Panc1 (cell line): ENCODE data around the gene CAPRIN1. TPM values are rescaled to one million over a fixed set of nuclear protein-coding genes. Genes with fewer than 3 reads are reported as not detected.

Source experiments
- ATAC-seq: fragments of 200-7000 bp; cut with Tn5 transposase; 2 replicates; pipeline ENCODE4 v1.9.1; 2020; ENCODE audit warnings: mild to moderate bottlenecking, moderate library complexity
- BruUV-seq: library from RNA; stranded (reverse); fragments of 400-500 nt; replicated peaks from 2 replicates; lab custom pipeline; 2021; lab: Mats Ljungman, UMichigan
- CTCF ChIA-PET: fragments of 300-600 bp; sonication (Branson Sonifier 250); formaldehyde crosslinking; loops from one replicate; lab custom pipeline; 2022; ENCODE audit warnings: antibody characterized with exemption; lab: Charles Lee
- POLR2A ChIA-PET: fragments of 300-600 bp; sonication (Branson Sonifier 250); formaldehyde crosslinking; loops from one replicate; lab custom pipeline; 2022; ENCODE audit warnings: antibody characterized with exemption; lab: Charles Lee
- DNase-seq: peaks from one replicate; pipeline ENCODE4 v3.0.0-alpha.2; 2010; ENCODE audit warnings: low read depth, low spot score
- H3K27ac ChIP-seq: 2 replicates; pipeline ENCODE4 v1.5.1; 2011; ENCODE audit warnings: mild to moderate bottlenecking, low read length, inconsistent platforms
- H3K27me3 ChIP-seq: fragments of 200-500 bp; sonication (Bioruptor generic); 2 replicates; pipeline ENCODE4 v1.6.0; 2014; ENCODE audit warnings: low read length, inconsistent platforms; ENCODE audit not compliant: control insufficient read depth, insufficient read depth
- H3K36me3 ChIP-seq: fragments of 200-500 bp; sonication (Bioruptor generic); 2 replicates; pipeline ENCODE4 v1.5.1; 2014; ENCODE audit warnings: inconsistent platforms, mild to moderate bottlenecking, low read length, moderate library complexity; ENCODE audit not compliant: control insufficient read depth, insufficient read depth
- H3K4me1 ChIP-seq: 2 replicates; pipeline ENCODE4 v1.5.1; 2011; ENCODE audit warnings: inconsistent platforms, mild to moderate bottlenecking, low read length, moderate library complexity; ENCODE audit not compliant: control insufficient read depth, insufficient read depth
- H3K4me3 ChIP-seq, 2 experiments: 2 replicates each; pipeline ENCODE4 v1.5.1; 2011 to 2012; ENCODE audit warnings: low read depth in 2 of 2, low read length in 2 of 2, mild to moderate bottlenecking in 2 of 2, inconsistent platforms in 1 of 2, moderate library complexity in 1 of 2
- H3K9me3 ChIP-seq: fragments of 200-500 bp; sonication (Bioruptor generic); 2 replicates; pipeline ENCODE4 v1.5.1; 2014; ENCODE audit warnings: low read depth, mild to moderate bottlenecking, inconsistent platforms, low read length, moderate library complexity; ENCODE audit not compliant: control insufficient read depth, insufficient read depth
- POLR2AphosphoS5 ChIP-seq: IDR thresholded peaks from 2 replicates; pipeline ENCODE4 v1.6.1; 2012; ENCODE audit warnings: mild to moderate bottlenecking, low read depth, low read length, moderate library complexity
- SIN3A ChIP-seq: IDR thresholded peaks from 2 replicates; pipeline ENCODE4 v1.6.1; 2012; ENCODE audit warnings: low read depth, mild to moderate bottlenecking, low read length, moderate library complexity, borderline replicate concordance; ENCODE audit not compliant: insufficient read depth
- TCF7L2 ChIP-seq: IDR thresholded peaks from 2 replicates; pipeline ENCODE4 v1.6.1; 2011; ENCODE audit warnings: mild to moderate bottlenecking, low read depth, low read length, inconsistent platforms
- in situ Hi-C: cut with HindIII; loops from 2 replicates; pipeline ENCODE4 v1.10.0; 2016; ENCODE audit warnings: low sequenced_read_pairs, low pct_unique_long_range_greater_than_20kb
- intact Hi-C: fragments of 100-400 bp; cut with micrococcal nuclease; formaldehyde crosslinking; loops from one replicate; pipeline ENCODE4 v1.10.0; 2022; ENCODE audit not compliant: unreplicated experiment
- total RNA-seq: library from RNA; stranded (reverse); gene quantifications from one replicate; pipeline ENCODE4 v1.2.1, GENCODE V29; 2021; ENCODE audit not compliant: unreplicated experiment
- TF ChIP-seq, protein P1 (sequence below), 2 experiments: IDR thresholded peaks; 2 replicates each; pipeline ENCODE4 v1.6.1; 2011 to 2012; ENCODE audit warnings: low read depth in 2 of 2, control low read depth in 1 of 2, low read length in 1 of 2, mild to moderate bottlenecking in 1 of 2, moderate library complexity in 1 of 2; ENCODE audit not compliant: insufficient read depth in 1 of 2
- TF ChIP-seq, protein P2 (sequence below): fragments of 450-650 bp; IDR thresholded peaks from 2 replicates; pipeline ENCODE4 v1.5.1; 2017; ENCODE audit warnings: mild to moderate bottlenecking

CAPRIN1 gene
- total RNA-seq, 1 experiment from 2014 or later: 266 TPM

DNA sequence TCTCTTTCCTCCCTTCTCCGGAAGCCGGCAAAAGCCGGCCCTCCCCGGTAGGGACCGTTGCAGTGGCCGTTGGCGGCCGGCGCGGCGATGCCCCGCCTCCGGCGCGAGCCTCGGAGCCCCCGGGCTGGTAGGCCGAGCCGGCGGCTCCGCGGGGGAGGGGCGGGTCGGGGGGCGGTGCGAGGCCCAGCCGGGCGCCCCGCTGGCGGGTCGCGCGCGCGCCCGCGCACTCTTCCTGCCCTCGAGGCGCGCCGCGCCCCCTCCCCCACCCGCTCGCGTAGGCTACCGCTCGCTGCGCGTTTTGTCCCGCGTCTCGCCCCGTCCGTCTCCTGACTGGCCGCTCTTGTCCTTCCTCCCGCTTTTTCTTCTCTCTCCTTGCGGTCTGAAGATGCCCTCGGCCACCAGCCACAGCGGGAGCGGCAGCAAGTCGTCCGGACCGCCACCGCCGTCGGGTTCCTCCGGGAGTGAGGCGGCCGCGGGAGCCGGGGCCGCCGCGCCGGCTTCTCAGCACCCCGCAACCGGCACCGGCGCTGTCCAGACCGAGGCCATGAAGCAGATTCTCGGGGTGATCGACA, 591 bp downstream of the CAPRIN1 start:
- H3K4me3 ChIP-seq: peak overlapping the region; percentile 89 to 98
- POLR2A ChIA-PET: no interaction called here
- CTCF ChIA-PET: no interaction called here
- no peaks in the 10 kb centered on the region for H3K9me3 ChIP-seq
- peak; percentile 36 for DNase-seq
- H3K27me3 ChIP-seq: no peaks in the 10 kb centered on the region
- H3K36me3 ChIP-seq: peaks cover 33% of the 10 kb centered on the region
- intact Hi-C loops: no loop called here
- in situ Hi-C loops: no loop called here
- no TSS peak for BruUV-seq
- H3K4me1 ChIP-seq: peaks cover 37% of the 10 kb centered on the region
- ATAC-seq: peak; percentile 89
- TF ChIP-seq SIN3A (peak; percentile 75; the same call in 1 of the 2 replicates), POLR2AphosphoS5 (peak; percentile 74), TCF7L2 (no peak)
- TF ChIP-seq, protein P1, sequence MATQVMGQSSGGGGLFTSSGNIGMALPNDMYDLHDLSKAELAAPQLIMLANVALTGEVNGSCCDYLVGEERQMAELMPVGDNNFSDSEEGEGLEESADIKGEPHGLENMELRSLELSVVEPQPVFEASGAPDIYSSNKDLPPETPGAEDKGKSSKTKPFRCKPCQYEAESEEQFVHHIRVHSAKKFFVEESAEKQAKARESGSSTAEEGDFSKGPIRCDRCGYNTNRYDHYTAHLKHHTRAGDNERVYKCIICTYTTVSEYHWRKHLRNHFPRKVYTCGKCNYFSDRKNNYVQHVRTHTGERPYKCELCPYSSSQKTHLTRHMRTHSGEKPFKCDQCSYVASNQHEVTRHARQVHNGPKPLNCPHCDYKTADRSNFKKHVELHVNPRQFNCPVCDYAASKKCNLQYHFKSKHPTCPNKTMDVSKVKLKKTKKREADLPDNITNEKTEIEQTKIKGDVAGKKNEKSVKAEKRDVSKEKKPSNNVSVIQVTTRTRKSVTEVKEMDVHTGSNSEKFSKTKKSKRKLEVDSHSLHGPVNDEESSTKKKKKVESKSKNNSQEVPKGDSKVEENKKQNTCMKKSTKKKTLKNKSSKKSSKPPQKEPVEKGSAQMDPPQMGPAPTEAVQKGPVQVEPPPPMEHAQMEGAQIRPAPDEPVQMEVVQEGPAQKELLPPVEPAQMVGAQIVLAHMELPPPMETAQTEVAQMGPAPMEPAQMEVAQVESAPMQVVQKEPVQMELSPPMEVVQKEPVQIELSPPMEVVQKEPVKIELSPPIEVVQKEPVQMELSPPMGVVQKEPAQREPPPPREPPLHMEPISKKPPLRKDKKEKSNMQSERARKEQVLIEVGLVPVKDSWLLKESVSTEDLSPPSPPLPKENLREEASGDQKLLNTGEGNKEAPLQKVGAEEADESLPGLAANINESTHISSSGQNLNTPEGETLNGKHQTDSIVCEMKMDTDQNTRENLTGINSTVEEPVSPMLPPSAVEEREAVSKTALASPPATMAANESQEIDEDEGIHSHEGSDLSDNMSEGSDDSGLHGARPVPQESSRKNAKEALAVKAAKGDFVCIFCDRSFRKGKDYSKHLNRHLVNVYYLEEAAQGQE (IDR thresholded peaks at IDR 0.05; ENCODE audit: insufficient read depth in 1 of 2, low read depth in 2 of 2, low read length in 1 of 2): no peak
- TF ChIP-seq, protein P2, sequence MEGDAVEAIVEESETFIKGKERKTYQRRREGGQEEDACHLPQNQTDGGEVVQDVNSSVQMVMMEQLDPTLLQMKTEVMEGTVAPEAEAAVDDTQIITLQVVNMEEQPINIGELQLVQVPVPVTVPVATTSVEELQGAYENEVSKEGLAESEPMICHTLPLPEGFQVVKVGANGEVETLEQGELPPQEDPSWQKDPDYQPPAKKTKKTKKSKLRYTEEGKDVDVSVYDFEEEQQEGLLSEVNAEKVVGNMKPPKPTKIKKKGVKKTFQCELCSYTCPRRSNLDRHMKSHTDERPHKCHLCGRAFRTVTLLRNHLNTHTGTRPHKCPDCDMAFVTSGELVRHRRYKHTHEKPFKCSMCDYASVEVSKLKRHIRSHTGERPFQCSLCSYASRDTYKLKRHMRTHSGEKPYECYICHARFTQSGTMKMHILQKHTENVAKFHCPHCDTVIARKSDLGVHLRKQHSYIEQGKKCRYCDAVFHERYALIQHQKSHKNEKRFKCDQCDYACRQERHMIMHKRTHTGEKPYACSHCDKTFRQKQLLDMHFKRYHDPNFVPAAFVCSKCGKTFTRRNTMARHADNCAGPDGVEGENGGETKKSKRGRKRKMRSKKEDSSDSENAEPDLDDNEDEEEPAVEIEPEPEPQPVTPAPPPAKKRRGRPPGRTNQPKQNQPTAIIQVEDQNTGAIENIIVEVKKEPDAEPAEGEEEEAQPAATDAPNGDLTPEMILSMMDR: no peak
- peak overlapping the region; percentile 100 for H3K27ac ChIP-seq

DNA sequence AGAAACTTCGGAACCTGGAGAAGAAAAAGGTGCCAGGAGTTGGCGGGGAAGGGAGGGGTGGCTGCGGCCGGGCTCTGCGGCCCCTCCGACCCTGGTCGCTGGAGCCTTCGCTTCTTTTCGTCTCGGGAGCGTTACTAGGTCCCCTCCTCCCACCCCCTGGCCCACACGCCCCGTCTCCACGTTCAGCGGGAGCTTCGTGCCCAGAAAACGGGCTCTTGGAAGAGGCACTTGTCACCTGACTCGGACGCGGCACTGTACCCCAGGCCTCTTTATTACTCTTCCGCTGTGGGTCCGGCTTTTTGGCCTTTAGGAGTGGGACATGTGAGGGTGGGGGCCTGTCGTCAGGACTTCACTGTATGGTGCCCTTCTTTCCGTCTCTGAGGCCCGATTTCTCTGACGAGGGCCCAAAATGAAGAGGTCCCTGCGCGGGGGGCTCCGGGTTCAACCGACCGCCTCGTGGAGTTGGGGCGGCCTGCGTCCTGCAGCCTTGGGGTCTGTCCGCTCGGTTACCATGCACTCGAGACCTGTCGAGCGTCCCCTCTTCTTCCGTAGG, 1.2 kb downstream of the CAPRIN1 start:
- Histone ChIP-seq H3K27ac (peak overlapping the region; percentile 98), H3K9me3 (no peaks in the 10 kb centered on the region), H3K36me3 (peaks cover 33% of the 10 kb centered on the region), H3K4me1 (peaks cover 42% of the 10 kb centered on the region), H3K4me3 (peak overlapping the region; percentile 89 to 98), H3K27me3 (no peaks in the 10 kb centered on the region)
- ATAC-seq (peak; percentile 2), DNase-seq (no peak)
- TF ChIP-seq, protein P2: no peak
- no peak for TF ChIP-seq TCF7L2
- no peak for TF ChIP-seq POLR2AphosphoS5
- no peak for TF ChIP-seq SIN3A
- TF ChIP-seq, protein P1 (IDR thresholded peaks at IDR 0.05; ENCODE audit: insufficient read depth in 1 of 2, low read depth in 2 of 2, low read length in 1 of 2): no peak
- ChIA-PET CTCF (no interaction called here), POLR2A (no interaction called here)
- BruUV-seq: no TSS peak
- intact Hi-C loops (no loop called here), in situ Hi-C loops (no loop called here)
